HG03108 (cell line): ENCODE data around the gene IKZF3.
"Not testable (repeated sequence)": the region's sequence is repeated elsewhere in the genome, so short reads cannot be mapped to it uniquely, and the experiment has no call there.

Source experiments
- ATAC-seq: cut with Tn5 transposase; IDR thresholded peaks from one replicate; pipeline ENCODE4 v1.9.1; 2021; ENCODE audit warnings: moderate library complexity; ENCODE audit not compliant: unreplicated experiment

The IKZF3 gene

GRCh38 chr17:39782481-39782880, 81.6 kb downstream of the IKZF3 start:
- ATAC-seq = no peak

- ATAC-seq = no peak
Observed at GRCh38 chr17:39781861-39782213, 82.3 kb downstream of the IKZF3 start.

GRCh38 chr17:39781031-39781860, 82.9 kb downstream of the IKZF3 start:
- no peak for ATAC-seq

- ATAC-seq = peak; percentile 60
Observed at GRCh38 chr17:39777534-39778365, 86.4 kb downstream of the IKZF3 start.

GRCh38 chr17:39776252-39776651, 87.9 kb downstream of the IKZF3 start:
- ATAC-seq = no peak

GRCh38 chr17:39775031-39775430, 89.1 kb downstream of the IKZF3 start:
- ATAC-seq = no peak

GRCh38 chr17:39774047-39774446, 90.1 kb downstream of the IKZF3 start:
- no peak for ATAC-seq

- no peak for ATAC-seq
Observed at GRCh38 chr17:39772987-39773934, 90.9 kb downstream of the IKZF3 start.

- ATAC-seq = no peak
Observed at GRCh38 chr17:39772415-39772814, 91.7 kb downstream of the IKZF3 start.

GRCh38 chr17:39769974-39770587, 94.0 kb downstream of the IKZF3 start:
- ATAC-seq = peak; percentile 54

- no peak for ATAC-seq
Observed at GRCh38 chr17:39767147-39767546, 97.0 kb downstream of the IKZF3 start.

- ATAC-seq = no peak
Observed at GRCh38 chr17:39765766-39766165, 98.3 kb downstream of the IKZF3 start.

- ATAC-seq = no peak
Observed at GRCh38 chr17:39765175-39765574, 98.9 kb downstream of the IKZF3 start.

- not testable (repeated sequence) for ATAC-seq
Observed at GRCh38 chr17:39764171-39764570, 99.9 kb downstream of the IKZF3 start.

GRCh38 chr17:39763051-39763820, 100.9 kb downstream of the IKZF3 start:
- no peak for ATAC-seq

- ATAC-seq = no peak
Observed at GRCh38 chr17:39761861-39762496, 102.1 kb downstream of the IKZF3 start.

GRCh38 chr17:39759204-39759603, 104.9 kb downstream of the IKZF3 start:
- ATAC-seq = no peak

- ATAC-seq = no peak
Observed at GRCh38 chr17:39757931-39758873, 105.9 kb downstream of the IKZF3 start.
